GM19239 (cell line): ENCODE data around the gene SIRT4.
A peak's percentile ranks its signal among the peaks of the same experiment; 100 is the strongest.

Source experiments
- DNase-seq: peaks from one replicate; pipeline ENCODE4 v3.0.0; 2011; ENCODE audit warnings: low spot score; ENCODE audit not compliant: insufficient read length
- FAIRE-seq: peaks from 2 replicates; lab custom pipeline; 2011; peaks lifted over from hg19 to GRCh38; lab: Jason Lieb, UNC

SIRT4 gene

GRCh38 chr12:120276734-120277133 is 25.4 kb upstream of the SIRT4 start:
- no peak for FAIRE-seq
- DNase-seq: no peak

- FAIRE-seq (no peak), DNase-seq (no peak)
These were observed 23.7 kb upstream of the SIRT4 start for GRCh38 chr12:120278137-120279069.

GRCh38 chr12:120283318-120283717 is 18.8 kb upstream of the SIRT4 start:
- FAIRE-seq: no peak
- no peak for DNase-seq

GRCh38 chr12:120284381-120284780 is 17.7 kb upstream of the SIRT4 start:
- no peak for DNase-seq
- FAIRE-seq: no peak

- DNase-seq (no peak), FAIRE-seq (no peak)
These were observed 15.2 kb upstream of the SIRT4 start for GRCh38 chr12:120286768-120287490.

- FAIRE-seq: no peak
- DNase-seq: no peak
These were observed 14.6 kb upstream of the SIRT4 start for GRCh38 chr12:120287491-120287890.

- FAIRE-seq (no peak), DNase-seq (no peak)
These were observed 11.4 kb upstream of the SIRT4 start for GRCh38 chr12:120290609-120291305.

GRCh38 chr12:120292411-120292660 is 9.8 kb upstream of the SIRT4 start:
- DNase-seq (no peak), FAIRE-seq (no peak)

GRCh38 chr12:120292661-120293531 is 9.2 kb upstream of the SIRT4 start, which contains the start of gene RNU4-1:
RNU4-1 (minus strand) TSS chr12:120293237.
- FAIRE-seq (peak; percentile 86), DNase-seq (no peak)

- FAIRE-seq (no peak), DNase-seq (no peak)
These were observed 12.1 kb downstream of the SIRT4 start for GRCh38 chr12:120314220-120314619.

GRCh38 chr12:120316798-120317223 is 14.7 kb downstream of the SIRT4 start:
- FAIRE-seq: no peak
- no peak for DNase-seq

GRCh38 chr12:120317224-120318105 is 15.3 kb downstream of the SIRT4 start:
- DNase-seq (peak; percentile 90), FAIRE-seq (peak; percentile 99)

- DNase-seq: no peak
- no peak for FAIRE-seq
These were observed 19.5 kb downstream of the SIRT4 start for GRCh38 chr12:120321382-120322202.

- FAIRE-seq (no peak), DNase-seq (no peak)
These were observed 21.7 kb downstream of the SIRT4 start for GRCh38 chr12:120323772-120324171.

- FAIRE-seq: no peak
- no peak for DNase-seq
These were observed 22.8 kb downstream of the SIRT4 start for GRCh38 chr12:120324841-120325417.

- no peak for FAIRE-seq
- no peak for DNase-seq
These were observed 25.5 kb downstream of the SIRT4 start, which contains the start of gene PLA2G1B for GRCh38 chr12:120327593-120327992. PLA2G1B (minus strand) TSS chr12:120327779; CDS start chr12:120327753, 26 bp downstream.

GRCh38 chr12:120328228-120328627 is 26.1 kb downstream of the SIRT4 start:
- DNase-seq: no peak
- FAIRE-seq: no peak

- no peak for DNase-seq
- FAIRE-seq: no peak
These were observed 29.3 kb downstream of the SIRT4 start for GRCh38 chr12:120331390-120331789.
